GM20431 (cell line): ENCODE results near the gene MGAT5.

ENCODE experiments used
- in situ Hi-C: fragments of 300-500 bp; cut with MseI, MboI; formaldehyde crosslinking; loops from one replicate; pipeline ENCODE4 v1.15.0; 2020; ENCODE audit warnings: low sequenced_read_pairs; ENCODE audit not compliant: unreplicated experiment

Gene MGAT5

DNA sequence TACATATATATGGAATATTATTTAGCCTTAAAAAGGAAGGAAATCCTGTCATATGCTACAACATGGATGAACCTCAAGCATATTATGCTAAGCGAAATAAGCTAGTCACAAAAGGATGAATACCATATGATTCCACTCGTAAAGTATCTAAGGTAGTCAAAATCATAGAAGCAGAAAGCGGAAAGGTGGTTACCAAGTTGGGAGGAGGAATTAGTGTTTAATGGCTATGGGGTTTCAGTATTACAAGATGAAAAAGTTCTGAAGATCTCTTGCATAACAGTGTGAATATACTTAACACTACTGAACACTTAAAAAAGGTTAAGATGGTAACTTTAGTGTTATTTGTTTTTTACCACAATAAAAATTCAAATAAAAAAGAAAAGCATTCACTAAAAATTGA lies 99.0 kb downstream of the MGAT5 start:
- in situ Hi-C loops = no loop called here

DNA sequence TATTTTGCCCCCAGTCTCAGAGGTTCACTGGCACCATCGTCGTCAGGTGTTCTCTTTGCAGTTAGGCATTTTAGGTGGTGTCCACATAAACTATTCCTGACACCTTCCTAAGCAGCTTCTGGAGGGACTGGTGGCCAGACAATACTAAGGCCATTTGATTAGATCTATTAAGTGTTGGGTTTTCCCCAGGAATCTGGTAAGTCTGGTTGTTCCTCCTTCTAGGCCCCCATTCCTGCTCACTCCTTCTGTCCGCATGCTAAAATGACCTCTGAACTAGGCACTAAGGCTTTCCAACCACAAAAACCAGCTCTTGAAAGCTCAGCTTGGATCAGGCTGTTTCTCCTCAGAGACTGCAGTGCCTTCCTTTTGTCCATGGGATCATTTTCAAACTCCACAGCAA lies 100.7 kb downstream of the MGAT5 start:
- in situ Hi-C loops = no loop called here

DNA sequence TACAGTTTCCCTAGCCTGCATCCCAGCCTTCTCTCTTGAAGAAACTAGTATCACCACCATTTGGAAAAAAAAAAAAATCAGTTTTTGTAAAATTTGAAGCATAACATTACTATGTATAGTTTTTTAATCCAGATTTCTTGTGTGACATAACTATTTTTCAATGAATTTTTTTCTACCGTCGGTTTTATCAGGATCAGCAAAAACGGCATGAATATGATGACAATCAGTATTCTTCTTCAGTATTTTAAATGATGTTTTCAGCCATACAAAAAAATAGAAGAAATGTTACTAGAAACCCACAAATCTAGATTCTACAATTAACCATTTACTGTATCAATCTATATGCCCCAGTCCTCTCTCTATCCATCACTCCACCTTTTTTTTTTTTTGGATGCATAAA lies 103.9 kb downstream of the MGAT5 start:
- in situ Hi-C loops = no loop called here

- in situ Hi-C loops = no loop called here
Observed at GRCh38 chr2:134359367-134360081, 105.7 kb downstream of the MGAT5 start.

- in situ Hi-C loops = no loop called here
Observed at GRCh38 chr2:134360745-134361487, 107.0 kb downstream of the MGAT5 start.

GRCh38 chr2:134361648-134362047 lies 107.8 kb downstream of the MGAT5 start:
- in situ Hi-C loops = no loop called here

DNA sequence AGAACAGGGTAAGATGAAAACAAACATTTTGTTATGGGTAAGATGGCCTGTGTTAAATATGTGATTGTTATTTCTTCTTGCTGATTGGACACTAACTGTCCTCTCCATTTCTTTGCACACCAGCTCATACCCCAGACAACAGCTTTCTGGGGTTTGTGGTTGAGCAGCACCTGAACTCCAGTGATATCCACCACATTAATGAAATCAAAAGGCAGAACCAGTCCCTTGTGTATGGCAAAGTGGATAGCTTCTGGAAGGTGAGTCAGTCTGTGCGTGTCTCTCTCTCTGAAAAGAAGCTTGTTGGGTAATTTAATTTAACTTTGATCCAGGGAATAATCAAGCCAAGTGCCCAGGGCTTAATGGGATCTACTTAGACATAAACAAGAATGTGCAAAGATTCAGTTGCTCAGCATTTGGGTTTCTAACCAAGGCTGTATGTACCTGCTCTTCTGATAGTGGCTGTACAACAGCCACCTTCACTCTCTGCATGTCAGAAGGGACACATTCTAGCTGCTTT lies 108.3 kb downstream of the MGAT5 start:
- in situ Hi-C loops = no loop called here

DNA sequence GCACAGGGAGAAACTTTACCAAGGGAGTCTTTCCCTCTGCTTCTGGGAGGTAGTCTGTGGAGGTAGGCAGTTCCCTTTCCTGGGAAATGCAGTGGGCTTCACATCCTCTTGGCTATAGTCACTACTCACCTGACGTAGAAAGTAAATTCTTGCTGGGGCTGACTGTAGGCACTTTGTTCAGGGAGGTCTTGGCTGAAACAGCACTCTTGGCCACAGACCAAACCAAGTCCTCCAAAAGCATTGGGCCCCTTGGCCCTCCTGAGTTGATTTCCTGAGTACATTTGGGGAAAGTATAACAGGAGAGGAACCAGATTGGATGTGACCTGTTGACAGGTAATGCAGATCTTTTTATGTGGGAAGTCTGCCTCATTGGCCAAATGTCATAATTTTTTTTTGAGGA lies 108.9 kb downstream of the MGAT5 start:
- in situ Hi-C loops = no loop called here

- in situ Hi-C loops = no loop called here
Observed at GRCh38 chr2:134365356-134365755, 111.5 kb downstream of the MGAT5 start.

DNA sequence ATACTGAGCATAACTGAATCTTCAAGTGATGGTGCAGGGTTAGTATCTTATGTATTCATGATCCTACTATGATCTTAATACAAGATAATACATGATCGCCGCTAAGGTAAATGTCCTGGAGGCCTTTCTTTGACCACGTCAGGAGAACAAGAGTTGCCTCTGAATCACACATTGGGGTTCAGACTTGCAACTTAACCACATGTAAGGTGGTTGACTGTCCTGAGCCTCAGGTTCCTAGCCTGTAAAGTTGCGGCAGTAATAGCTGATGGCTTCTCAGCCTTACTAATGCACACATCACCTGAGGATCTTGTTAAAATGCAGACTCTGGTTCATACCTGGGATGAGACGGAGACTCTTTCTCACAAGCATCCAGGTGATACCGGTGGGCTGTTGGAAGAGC lies 112.5 kb downstream of the MGAT5 start:
- in situ Hi-C loops = no loop called here

GRCh38 chr2:134367213-134367612 lies 113.3 kb downstream of the MGAT5 start:
- in situ Hi-C loops = no loop called here

DNA sequence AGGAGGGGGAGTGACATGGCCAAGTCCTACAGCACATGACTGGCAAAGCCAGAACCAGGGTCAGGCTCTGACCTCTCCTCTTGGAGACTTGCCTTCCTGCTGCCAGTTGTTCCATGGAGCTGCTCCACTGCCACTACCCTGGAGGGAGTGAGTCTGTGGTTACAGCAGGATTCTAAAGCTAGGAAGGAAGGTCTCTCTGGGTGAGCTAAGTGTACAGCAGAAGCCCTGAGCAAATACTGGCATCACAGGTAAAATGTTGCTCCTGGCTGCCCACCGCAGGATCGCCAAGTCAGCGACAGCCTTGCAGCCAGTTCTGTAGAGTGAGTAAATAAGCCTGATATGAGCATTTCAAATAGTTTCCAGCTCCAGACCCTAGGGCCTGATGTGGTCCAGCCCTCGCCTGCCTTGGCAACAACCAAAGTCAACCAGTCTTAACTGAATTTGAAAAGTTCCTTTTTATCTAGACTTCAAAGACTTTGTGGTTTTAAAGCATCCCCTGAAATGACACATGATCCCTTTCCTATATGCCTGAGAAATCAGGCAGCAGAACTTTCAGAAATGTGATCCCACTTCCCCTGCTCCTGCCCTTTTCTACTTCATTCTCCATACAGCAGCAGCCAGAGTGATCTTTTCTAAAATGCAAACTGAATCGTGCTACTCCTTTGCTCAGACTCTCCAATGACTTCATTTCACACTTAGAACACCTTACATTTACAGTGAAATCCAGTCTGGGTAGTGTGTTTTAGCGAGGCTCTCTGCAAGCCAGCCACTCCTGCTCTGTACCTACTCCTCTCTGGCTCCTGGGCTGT lies 114.3 kb downstream of the MGAT5 start:
- in situ Hi-C loops = no loop called here

GRCh38 chr2:134369220-134369902 lies 115.5 kb downstream of the MGAT5 start:
- in situ Hi-C loops = no loop called here

- in situ Hi-C loops = no loop called here
Observed at GRCh38 chr2:134370655-134371445, 117.0 kb downstream of the MGAT5 start.

DNA sequence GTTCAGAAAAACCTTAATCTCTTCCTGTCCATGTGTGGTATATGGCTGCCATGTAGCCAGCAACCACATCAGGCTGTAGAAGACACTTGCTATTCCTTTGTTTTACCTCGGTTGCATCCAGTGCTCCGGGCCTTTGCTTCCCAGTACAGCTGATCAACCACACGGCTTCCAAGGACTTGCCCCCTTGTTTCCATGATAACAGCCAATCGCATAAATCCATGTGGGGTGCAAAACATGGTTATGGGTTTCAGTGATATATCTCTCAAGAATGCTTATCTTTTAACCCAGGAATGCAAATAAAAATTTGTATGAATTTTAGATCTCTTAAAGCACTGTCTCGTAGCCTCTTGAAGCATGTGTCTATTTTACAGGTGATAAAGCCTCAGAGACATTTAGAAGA lies 118.3 kb downstream of the MGAT5 start:
- in situ Hi-C loops = no loop called here

GRCh38 chr2:134372611-134373131 lies 118.8 kb downstream of the MGAT5 start:
- in situ Hi-C loops = no loop called here

GRCh38 chr2:134375935-134376334 lies 122.1 kb downstream of the MGAT5 start:
- in situ Hi-C loops = no loop called here

DNA sequence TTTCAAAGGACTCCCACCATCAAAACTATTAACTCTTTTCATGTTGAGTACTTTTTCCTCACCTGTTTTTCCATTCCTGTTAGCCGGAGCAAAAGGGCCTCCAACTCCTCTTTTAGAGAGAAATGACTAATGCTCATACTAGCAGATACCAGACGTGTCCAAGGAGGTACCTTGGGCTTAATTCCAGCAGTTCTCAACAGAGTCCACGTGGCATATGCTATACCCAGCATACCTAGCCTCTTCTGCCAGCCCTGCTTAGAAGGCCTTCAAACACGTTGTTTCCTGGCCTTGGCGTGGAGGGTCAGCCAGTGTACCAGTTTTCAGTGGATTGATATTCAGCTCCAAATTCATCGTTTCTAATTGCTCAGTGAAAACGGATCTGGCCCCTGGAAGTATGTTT lies 123.9 kb downstream of the MGAT5 start:
- in situ Hi-C loops = no loop called here

DNA sequence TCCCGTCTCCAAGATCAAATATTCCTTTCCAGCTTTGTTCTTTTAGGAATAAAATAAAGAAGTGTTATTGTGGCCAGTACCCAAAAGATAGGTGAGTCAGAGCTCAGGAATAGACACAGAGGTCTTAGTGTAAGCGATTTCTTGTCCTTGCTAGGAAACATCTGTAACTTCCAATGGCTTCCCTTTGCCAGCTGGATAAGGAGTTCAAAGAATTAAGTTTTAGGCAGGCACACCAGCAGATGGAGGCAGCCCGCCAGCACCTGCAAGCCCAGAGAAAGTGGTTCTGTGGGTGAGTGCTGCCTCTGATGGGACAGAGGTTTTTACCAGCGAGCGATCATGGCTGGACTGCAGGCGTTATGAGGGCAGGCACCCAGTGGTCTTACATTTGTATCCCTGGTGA lies 125.4 kb downstream of the MGAT5 start:
- in situ Hi-C loops = no loop called here
